GM06990 (cell line): ENCODE results near the gene EYA2.

Experiments
- DNase-seq: peaks from one replicate; pipeline ENCODE4 v3.0.0-alpha.2; 2011; ENCODE audit not compliant: insufficient read length; ENCODE audit errors: extremely low read depth
- H3K27me3 ChIP-seq: replicated peaks from 2 replicates; pipeline ENCODE4 v1.6.0; 2011; ENCODE audit warnings: low read length; ENCODE audit not compliant: control insufficient read depth, insufficient read depth
- H3K36me3 ChIP-seq: 2 replicates; pipeline ENCODE4 v1.5.1; 2011; ENCODE audit warnings: low read length; ENCODE audit not compliant: control insufficient read depth, insufficient read depth
- H3K4me3 ChIP-seq: replicated peaks from 2 replicates; pipeline ENCODE4 v1.5.1; 2011; ENCODE audit warnings: low read depth, mild to moderate bottlenecking, control low read depth, low read length
- CTCF ChIP-seq: IDR thresholded peaks from 2 replicates; pipeline ENCODE4 v1.5.1; 2011; ENCODE audit warnings: low read length, control low read depth, mild to moderate bottlenecking, inconsistent platforms; ENCODE audit not compliant: insufficient read depth, poor library complexity, severe bottlenecking

EYA2 gene

GRCh38 chr20:47230811-47231256 is 336.2 kb downstream of the EYA2 start:
- H3K36me3 ChIP-seq, result peaks cover 36% of the 10 kb centered on the region
- H3K27me3 ChIP-seq, result no peaks in the 10 kb centered on the region
- H3K4me3 ChIP-seq, result no peak overlapping the region
- no peak for DNase-seq
- no peak for TF ChIP-seq CTCF

GRCh38 chr20:47231382-47232039 is 336.9 kb downstream of the EYA2 start:
- no peak for TF ChIP-seq CTCF
- DNase-seq, result no peak
- peaks cover 37% of the 10 kb centered on the region for H3K36me3 ChIP-seq
- no peak overlapping the region for H3K4me3 ChIP-seq
- no peaks in the 10 kb centered on the region for H3K27me3 ChIP-seq

GRCh38 chr20:47232518-47232917 is 337.9 kb downstream of the EYA2 start:
- no peak for DNase-seq
- TF ChIP-seq CTCF, result no peak
- Histone ChIP-seq H3K4me3 (no peak overlapping the region), H3K36me3 (peaks cover 33% of the 10 kb centered on the region), H3K27me3 (no peaks in the 10 kb centered on the region)

DNA sequence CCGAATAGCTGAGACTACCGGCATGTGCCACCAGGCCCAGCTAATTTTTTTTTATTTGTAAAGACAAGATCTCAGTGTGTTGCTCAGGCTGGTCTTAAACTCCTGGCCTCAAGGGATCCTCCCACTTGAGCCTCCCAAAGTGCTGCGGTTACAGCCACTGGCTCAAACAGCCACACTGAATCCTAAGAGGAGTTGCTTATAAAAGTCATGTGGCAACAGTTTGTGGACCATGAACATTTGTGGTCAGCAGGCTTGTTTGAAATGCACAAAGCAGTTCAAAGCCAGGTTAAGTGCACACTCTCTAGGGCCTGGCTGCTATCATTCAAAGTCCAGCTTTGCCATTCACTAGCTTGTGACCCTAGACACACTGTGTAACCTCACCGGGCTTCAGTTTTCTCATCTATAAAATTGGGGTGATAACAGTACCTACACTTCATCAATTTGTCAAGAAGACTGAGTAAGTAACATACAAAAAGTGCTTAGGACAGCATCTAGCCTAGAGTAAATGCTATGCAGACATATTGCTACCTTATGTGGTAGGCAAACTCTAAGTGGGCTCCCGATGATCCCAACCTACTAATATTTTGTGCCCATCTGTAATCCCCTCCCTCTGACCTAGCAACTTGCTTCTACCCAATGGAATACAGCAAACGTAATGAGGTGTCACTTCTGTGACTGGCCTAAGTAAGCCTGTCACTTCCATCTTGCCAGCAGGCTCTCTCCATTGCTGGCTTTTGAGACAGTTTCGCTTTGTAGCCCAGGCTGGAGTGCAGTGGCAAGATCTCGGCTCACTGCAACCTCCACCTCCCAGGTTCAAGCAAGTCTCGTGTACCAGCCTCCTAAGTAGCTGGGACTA is 338.9 kb downstream of the EYA2 start:
- H3K4me3 ChIP-seq, result no peak overlapping the region
- TF ChIP-seq CTCF, result no peak
- DNase-seq, result no peak
- H3K27me3 ChIP-seq, result no peaks in the 10 kb centered on the region
- H3K36me3 ChIP-seq, result peaks cover 33% of the 10 kb centered on the region

- no peak overlapping the region for H3K4me3 ChIP-seq
- H3K27me3 ChIP-seq, result no peaks in the 10 kb centered on the region
- no peak for TF ChIP-seq CTCF
- no peak for DNase-seq
- peaks cover 39% of the 10 kb centered on the region for H3K36me3 ChIP-seq
Measured at GRCh38 chr20:47235111-47235510, 340.5 kb downstream of the EYA2 start.
